ENCODE data around the gene SALL4.
"Not testable (repeated sequence)": the region's sequence is repeated elsewhere in the genome, so short reads cannot be mapped to it uniquely, and the experiment has no call there.

SALL4 gene

GRCh38 chr20:51738877-51739447 is 63.4 kb downstream of the SALL4 start:
- DNase-seq (ENCODE audit: low spot score) (no peak), FAIRE-seq (no peak)

- not testable (repeated sequence) for FAIRE-seq; DNase-seq (ENCODE audit: low spot score)
These were observed 64.1 kb downstream of the SALL4 start for GRCh38 chr20:51738261-51738660.

DNA sequence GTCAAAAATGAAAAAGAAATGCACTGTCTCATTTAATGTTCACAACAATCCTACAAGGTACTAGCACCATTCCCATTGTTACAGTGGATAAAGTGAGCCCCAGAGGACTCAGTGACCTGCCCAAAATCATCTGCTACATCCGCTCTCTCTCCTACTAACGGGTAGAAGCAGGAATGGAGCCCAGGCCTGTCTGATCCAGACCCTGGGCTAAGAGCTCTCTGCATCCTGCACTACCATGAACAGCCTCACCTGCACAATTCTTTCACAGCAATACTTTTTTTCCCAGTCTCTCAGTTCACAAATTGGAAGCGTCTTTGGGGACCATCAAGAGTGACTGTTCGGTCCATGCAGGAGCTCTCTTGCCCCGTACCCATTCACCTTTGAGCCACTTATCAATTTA is 65.4 kb downstream of the SALL4 start:
- FAIRE-seq = no peak
- no peak for DNase-seq (ENCODE audit: low spot score)

- DNase-seq (ENCODE audit: low spot score) (no peak), FAIRE-seq (no peak)
These were observed 66.4 kb downstream of the SALL4 start for GRCh38 chr20:51735728-51736600.

- DNase-seq (ENCODE audit: low spot score) (no peak), FAIRE-seq (no peak)
These were observed 67.2 kb downstream of the SALL4 start for GRCh38 chr20:51734876-51735720.

DNA sequence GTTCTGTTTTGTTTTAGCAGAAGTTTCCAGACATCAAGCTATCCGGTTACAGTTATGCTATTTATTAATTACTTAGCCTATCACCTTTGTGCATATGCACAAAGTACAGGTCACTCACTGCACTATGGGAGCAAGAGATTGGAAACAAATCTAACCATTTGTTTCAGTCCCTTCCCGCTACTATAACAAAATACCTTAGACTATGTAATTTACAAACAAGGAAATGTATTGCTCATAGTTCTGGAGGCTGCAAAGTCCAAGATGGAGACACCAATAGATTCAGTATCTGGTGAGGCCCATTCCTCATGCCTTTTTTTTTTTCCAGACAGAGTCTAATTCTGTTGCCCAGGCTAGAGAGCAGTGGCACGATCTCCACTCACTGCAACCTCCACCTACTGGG is 69.3 kb downstream of the SALL4 start:
- no peak for FAIRE-seq
- no peak for DNase-seq (ENCODE audit: low spot score)

Measured in RCC 7860 (cell line).